Embryonic facial prominence (tissue), 1 donor: Measurements from ENCODE around the gene SEMA3E.

Source experiments
- DNase-seq: peaks from one replicate; pipeline ENCODE4 v3.0.0-alpha.2; 2016; ENCODE audit errors: extremely low spot score

The SEMA3E gene

DNA sequence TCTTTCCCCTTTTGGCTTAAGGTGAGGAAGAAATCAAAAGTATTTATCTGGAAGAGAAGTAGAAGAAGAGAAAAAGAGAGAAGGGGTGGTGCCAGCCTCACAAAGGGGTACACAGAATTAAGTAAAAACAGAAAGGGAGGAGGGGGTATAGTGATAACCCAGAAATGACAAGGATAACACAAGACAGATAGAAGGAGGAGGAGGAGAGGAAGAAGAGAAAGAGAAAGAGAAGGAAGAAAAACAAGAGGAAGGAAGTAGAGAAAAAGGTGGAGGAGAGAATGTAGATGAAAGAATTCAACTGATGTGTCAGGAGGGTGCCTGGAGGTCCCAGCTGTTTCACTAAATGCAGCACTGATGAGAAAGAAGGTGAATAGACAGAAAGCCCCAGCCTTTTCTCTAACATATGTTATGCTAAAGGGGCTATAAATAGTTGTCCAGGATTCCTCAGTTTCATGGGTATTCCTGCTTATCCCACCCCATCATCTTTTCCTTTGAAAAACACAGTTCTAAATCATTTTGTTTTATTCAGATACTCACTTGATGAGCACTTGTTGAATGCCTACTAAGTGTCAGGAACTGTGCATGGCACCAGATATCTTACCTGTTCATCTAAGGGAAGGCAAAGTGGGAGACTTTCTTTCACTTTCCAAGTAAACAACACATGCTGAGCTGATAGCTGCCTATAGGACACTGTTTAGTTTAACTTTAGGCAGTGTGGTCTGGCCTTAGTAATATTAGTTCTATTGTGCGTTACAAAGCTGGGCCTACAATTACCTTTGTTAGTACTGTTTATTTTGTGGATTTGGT lies 8.0 kb downstream of the SEMA3E start:
- DNase-seq = no peak

DNA sequence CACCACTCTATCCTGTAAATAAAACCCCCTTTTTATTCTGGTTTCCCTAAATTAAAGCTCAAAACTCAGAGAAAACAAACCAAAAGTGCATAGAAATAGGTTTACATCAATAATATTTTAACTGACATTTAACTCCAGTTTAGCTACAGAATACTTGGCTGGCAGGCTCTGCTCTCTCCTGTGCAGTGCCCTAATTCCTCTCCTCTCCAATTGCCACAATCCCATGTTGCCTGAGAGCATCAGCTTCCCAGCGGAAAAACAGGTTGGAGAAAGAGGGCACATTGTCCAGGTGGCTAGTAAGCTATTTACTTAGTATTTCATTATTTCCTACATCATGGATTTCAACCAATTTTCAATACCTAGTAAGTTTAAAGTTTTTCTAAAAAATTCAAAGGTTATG lies 8.7 kb downstream of the SEMA3E start:
- DNase-seq = no peak

DNA sequence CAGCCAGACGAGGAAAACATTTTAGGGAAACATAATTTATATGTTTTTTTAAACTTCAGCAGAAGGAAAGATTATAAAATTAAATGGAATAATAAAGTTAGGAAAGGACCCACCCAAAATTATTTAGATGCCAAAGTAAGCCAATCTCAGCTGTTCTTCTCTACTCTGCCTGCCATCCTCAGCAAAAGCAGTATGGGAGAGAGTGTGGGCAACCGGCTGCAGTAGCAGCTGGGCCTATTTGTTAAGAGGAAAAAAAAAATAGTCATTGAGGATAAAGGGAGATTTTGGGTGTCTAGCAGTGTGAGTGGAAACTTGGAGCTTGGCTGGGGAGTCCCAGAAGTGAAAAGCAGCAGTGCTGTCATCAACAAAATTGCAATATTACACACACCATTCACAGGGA lies 15.4 kb downstream of the SEMA3E start:
- DNase-seq = no peak

DNA sequence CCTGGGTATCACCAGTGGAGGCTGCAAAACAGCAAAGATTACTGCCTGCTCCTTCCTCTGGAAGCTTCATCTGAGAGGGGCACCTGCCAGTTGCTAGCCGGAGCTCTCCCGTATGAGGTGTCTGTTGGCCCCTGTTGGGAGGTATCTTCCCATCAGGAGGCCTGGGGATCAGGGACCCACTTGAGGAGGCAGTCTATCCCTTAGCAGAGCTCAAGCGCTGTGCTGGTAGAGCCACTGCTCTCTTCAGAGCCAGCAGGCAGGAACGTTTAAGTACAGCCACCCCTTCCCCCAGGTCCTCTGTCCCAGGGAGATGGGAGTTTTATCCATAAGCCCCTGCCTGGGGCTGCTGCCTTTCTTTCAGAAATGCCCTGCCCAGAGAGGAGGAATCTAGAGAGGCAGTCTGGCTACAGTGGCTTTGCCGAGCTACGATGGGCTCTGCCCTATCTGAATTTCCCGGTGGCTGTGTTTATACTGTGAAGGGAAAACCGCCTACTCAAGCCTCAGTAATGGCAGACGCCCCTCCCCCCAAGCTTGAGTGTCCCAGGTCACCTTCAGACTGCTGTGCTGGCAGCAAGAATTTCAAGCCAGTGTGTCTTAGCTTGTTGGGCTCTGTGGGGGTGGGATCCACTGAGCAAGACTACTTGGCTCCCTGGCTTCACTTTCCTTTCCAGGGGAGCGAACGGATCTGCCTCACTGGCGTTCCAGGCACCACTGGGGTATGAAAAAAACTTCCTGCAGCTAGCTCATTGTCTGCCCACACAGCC lies 19.6 kb downstream of the SEMA3E start:
- no peak for DNase-seq

DNA sequence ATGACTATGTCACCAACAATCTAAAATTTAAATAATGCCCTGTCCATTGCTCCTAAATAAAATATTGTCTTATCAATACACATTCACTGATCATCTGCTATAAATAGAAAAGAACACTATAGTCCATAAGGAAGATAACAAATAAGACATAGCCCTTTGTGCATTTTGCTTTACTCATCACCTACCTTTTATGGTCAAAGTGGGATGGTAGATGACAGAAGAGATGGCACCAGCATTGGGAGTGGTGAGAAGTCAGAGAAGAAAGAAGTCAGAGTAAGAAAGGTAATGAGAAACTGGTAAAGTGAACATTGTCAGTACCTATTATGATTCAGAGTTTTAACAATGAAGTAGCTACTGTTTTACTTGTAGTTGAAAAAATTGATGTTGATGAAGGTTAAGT lies 31.1 kb downstream of the SEMA3E start:
- DNase-seq = no peak

DNA sequence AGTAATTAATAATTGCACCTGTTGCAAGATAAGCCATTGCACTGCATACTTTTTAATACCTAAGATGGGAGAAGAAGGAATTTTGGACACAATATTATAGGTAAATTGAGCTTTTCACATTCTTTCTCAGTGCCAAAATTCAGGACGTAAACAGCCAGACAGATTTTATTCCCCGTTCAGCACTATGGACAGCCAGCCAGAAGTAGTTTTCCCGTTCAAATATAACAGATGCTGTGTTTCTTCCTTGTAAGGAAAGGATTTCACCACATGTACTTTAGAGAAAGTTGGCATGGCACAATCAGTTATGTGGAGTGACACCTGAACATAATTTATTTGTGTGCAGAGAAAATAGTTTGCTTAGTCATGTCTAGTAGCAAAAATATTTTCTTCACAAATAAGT lies 34.8 kb downstream of the SEMA3E start:
- no peak for DNase-seq

DNA sequence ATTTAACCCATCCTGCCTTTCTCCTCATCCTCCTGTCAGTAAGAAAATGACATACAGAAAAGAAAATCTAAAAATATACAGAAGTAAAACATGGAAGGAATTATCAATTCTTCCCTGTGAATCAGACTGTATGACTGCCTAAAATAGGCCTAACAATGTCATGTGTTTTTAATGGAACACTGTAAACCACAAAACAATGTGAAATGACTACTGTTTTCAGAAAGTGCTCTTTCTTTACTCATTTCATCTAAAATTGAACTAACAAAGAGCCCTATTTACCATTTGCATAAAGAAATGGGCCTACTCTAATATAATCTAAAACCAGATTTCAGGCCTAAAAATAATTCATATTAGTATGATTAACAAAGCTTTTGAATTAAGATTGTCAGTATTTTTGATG lies 35.7 kb downstream of the SEMA3E start:
- DNase-seq = no peak

DNA sequence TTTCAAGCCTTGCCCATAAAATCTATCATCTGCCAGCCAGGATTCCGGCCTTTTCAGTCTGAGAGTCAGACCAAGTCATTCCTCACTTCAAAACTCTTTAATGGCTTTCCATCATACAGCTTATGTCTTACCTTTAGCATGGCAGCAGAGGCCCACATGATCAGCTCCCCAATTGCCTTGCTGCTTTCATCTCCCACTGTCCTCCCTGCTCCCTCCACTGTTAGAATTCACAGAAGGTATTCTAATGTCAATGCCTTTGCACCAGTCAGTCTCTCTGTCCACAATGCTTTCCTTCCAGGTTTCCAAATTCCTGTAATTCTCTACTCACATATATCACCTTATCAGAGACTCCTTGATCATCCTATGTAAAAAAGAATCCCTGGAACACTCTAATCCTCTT lies 37.2 kb downstream of the SEMA3E start:
- DNase-seq = no peak

DNA sequence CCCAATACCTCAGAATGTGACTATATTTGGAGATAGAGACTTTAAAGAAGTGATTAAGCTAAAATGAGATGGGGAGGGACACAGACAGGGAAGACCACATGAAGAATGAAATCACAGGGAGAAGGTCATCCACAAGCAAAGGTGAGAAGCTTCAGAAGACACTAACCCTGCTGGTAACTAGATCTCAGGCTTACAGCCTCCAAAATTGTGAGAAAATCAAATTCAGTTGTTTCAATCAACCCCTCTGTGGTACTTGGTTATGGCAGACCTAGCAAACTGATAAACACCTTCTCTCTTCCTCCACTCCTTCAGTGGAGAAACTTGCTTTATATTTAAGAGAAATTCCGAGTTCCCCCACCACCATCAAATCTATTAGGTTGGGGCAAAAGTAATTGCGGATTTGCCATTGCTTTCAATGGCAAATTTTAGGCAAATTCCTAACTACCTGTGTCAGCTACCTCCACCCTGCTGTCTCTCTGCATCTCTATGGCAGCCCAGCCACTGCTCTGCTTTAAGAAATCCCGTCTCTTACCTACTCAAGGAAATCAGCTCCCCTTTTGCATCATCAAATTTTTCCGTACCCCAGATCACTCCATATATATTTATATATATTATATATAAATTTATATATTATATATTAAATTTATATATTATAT lies 38.2 kb downstream of the SEMA3E start:
- DNase-seq = no peak

DNA sequence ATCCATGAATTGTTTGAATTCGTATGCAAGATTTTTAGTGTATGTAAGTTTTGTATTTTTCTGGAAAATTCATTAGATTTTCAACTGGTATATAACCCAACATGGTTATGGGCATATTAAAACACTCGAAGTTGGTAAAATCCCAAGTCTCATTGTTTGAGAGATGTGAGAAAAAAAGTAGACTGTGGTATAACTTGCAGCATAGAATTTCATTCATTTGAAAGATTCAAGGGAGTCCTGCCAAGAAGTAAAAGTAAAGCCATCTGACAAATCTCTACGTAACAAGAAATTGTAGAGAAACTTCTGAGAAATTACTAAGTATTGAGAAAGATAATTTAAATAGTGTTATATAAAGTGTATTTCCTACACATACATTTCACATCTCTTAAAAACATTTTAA lies 40.2 kb downstream of the SEMA3E start:
- no peak for DNase-seq

DNA sequence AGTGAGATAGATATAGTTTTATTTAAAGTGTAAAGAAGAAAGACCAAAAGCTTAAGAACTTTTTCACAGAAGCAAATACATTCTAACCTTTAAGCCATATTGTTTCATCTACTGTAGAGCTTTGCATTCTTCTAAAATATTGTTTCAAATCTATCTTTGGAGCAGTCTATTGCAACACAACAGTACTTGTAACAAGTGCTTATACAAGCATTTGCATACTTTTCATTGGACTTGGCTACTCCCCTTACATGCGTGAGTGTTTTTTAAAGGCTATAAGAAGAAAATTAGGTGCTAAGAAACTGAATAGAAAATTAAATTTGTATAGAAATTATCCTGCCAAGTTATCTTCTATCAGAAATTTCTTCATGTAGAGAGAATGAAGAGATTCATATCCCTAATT lies 45.3 kb downstream of the SEMA3E start:
- no peak for DNase-seq

DNA sequence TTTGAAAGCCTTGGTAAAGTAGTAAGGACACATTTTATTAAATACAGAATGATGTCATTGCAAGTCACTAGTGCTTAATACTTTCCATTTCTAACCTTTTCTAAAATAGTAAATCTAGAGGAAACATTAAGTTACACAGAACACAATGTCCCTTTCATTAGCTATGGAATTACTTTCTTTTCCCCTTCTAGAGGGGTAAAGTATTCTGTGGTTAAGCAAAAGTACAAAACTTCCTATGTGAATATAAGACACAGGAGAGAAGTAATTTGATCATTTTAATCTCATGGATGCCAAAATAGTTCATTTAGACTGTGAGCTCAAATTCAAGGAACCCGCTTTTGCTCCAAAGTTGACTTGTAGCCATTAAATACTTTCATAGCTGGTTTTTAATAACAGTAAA lies 49.8 kb downstream of the SEMA3E start:
- DNase-seq = no peak

DNA sequence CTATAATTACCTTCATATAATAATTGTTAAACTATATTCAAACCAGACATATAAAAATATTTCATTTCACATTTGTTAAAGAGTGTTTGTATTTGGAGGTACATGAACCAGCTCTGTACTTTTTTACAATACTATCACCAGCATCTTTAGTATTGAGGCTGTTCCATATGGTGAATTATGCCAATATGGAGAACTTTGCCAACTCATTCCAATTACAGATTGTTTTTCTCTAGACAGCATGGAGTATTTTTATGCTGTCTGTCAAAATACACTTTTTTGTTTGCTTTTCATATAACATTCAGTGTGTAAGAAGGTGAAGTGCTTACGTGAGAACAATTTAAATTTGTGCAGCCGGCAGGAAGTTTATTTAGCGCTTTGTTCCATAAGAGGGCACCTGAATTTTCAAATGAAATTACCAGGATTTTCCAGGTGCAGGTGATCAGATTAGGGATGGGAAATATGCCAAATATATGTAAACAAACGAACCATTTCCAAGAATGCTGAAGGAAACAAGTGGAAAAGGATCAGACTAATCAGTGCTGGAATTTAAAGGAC lies 54.9 kb downstream of the SEMA3E start:
- no peak for DNase-seq

DNA sequence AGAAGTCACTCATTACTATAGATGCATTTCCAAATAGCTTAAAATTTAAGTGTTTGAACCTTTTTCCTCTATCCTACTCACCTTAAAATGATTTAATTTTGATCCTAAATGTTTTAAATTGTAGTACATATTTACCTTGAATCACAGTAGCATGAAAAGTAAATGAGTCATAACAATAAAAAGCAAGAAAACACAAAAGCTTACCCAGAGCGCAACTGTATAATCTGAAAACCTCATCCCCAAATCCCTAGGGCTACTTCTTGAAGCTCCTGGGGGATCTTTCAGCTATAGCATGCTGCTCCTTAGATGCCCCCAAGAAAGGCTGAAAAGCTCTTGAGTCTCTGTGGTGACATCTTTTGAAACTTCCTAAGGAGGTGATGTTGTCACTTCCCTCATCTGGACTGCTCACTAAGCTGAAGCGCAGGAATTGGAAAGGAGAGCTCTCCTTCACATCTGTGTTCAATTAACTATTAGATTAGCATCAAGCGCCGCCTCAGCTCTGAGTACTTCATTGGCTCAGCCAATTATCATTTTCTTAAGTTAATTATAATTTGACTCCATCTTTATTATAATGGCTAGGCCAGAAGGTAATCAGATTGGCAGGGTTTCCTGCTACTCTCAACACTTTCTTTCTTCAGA lies 60.2 kb downstream of the SEMA3E start:
- DNase-seq = no peak

DNA sequence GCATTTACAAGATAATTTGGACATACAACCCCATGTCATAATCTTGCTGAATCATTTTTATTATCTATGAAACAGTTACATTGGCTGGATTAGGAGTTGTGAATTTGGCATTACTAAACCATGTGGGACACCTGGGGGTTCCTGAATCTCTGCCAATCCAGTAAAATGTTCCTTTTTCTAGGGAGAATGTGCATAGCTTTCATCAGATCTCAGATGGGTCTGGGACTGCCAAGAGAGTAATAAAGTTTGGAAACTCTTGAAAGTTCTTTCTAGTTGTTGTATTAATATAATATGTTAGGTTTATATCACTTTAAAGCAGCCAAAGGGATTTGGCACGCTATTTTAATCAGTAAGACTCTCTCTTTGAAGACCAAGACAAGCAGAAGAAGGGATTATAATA lies 62.7 kb downstream of the SEMA3E start:
- no peak for DNase-seq

DNA sequence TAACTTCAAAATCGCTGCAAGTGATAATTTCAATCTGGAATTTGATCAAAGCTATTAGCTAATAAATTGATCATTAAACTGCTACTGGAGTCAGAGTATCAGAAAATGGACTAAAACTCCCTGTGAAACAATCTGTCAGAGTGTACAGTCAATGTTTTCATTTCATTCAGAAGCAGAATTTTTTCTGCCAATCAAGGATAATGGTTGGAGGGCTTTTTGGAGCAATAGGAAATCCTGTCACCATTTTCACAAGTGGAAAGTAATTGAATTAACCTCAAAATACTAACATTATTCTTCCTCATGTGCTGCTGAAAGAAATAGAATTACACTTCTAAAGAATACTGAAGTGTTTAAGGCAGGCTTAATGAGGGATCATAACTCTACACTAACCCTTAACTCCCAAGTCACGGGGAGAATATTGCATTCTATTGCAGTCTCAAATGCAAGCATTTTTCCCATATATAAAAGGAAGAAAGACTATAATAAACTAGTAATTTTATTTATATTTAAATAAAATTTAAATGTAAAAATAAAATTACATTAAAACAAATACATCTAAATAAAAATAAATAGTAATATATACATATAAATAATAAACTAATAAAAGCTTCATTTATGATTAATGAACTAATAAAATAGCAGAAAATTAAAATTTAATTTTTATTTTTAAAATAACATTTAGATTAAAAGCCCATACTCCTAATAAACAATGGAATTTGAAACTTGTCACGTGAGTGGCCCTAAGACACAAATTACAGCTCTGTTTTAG lies 67.1 kb downstream of the SEMA3E start:
- no peak for DNase-seq

DNA sequence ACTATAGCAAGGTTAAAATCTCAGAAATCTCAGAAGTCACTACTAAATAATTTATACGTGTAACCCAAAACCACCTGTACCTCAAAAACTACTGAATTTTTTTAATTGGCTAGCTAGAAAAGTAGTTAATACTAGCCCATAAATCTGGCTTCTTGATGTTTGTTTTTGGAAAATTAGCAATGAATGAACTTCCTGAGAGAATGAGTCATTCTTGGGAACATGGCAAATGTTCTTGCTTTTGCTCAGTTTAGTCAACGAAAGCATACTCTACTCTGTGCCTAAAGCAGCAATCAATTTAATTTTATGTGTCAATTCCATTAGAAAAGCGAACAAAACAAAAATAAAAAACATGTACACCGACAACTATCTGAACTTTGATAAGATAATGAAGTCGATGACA lies 69.2 kb downstream of the SEMA3E start:
- DNase-seq = no peak

DNA sequence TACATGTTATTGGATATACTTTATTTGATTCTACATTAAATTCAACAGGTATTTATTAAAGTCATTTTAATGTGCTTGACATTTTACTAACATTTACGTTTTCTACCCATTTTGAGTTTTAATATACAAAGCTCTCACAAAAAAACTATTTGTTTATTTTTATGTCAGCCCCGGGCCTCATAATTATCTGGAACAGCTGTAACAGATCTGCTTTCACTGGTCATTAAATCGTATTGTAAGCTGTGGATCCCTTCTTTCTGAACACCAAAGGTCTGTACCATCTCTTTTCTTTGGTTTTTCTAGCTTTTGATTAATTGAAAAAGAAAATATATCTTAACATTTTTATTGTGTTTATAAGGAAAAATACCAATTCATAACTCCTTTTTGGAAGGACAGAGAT lies 73.5 kb downstream of the SEMA3E start:
- DNase-seq = no peak

DNA sequence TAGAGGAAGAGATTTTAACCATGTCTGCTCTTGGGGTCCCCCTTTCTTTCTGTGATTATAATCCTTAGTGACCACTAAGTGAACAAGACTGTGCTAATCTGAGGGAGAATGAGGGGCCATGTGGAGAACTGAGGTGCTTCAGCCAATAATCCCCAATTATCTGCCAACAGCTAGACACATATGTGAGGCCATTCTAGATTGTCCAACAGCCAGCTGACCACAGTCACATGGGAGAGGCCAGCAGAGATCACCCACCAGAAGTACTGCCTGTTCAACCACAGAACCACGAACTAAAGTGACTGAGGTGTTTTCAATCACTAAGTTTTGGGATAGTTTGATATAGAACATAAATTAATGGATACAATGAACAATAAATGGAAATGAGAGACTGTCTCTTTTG lies 74.3 kb downstream of the SEMA3E start:
- DNase-seq = no peak

DNA sequence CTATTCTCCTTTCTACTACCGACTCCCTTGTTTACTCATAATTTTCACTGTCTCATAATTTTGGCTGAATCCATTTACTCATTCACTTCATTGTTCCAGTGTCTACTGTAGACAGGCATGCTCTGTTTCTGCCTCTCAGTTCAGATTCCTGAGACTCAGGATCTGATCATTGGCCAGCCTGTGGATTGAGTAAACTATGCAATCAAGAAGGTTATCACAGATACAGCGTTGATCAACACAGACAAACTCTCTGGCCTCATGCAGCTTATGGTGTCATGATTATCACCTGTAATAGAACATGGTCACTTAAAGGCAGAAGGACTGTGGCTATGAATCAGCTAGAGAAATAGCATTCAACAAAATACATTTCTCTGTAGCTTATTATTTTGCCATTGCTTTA lies 86.0 kb downstream of the SEMA3E start:
- no peak for DNase-seq

DNA sequence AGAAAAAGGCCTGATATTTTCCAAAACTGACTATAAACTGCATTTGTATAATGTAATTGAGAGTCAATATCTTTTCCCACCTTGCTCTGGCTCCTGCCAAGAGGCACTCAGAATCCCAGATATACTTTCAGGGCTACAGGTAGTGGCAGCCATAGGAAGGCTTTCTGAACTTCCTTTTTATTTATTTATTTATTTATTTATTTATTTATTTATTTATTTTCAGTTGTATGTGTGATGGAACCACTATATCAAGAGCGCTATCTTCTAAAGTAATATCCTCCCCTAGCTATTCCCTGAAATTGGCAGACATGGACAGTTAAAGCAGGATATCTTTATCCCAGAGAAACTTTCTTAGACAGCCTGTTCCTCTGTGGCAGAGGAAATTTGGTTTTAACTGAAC lies 86.7 kb downstream of the SEMA3E start:
- no peak for DNase-seq
